ENCODE data around the gene HMCN2. TPM values are rescaled to one million over a fixed set of nuclear protein-coding genes. Genes with fewer than 3 reads are reported as not detected.

Gene HMCN2
- total RNA-seq, 4 donors from 2014 or later = 9.1 to 38.6 (median 12.5) TPM

GRCh38 chr9:130462685-130463540 lies 197.4 kb downstream of the HMCN2 start:
- Histone ChIP-seq H3K27ac (replicated peaks in 1 of 4) (no peak overlapping the region), H3K27me3 (no peaks in the 10 kb centered on the region), H3K4me3 (no peak overlapping the region), H3K9me3 (no peaks in the 10 kb centered on the region), H3K4me1 (peaks cover 4 to 15% (median 7%) of the 10 kb centered on the region in 4 donors), H3K36me3 (peaks cover 8 to 78% (median 67%) of the 10 kb centered on the region in 4 donors)
- intact Hi-C loops (cut with DNase I) = loop anchor here (10.0 kb wide), 1 partner anchor 112 kb away; the partner anchor contains the start of gene FUBP3
- 82% methylated on average over 20 of the region's 27 CpGs for WGBS
- no peak for DNase-seq (ENCODE audit: extremely low spot score)
- TF ChIP-seq POLR2AphosphoS5 (IDR thresholded peaks at IDR 0.05) (no peak), CTCF (IDR thresholded peaks at IDR 0.05) (no peak), EP300 (IDR thresholded peaks at IDR 0.05) (no peak), POLR2A (IDR thresholded peaks at IDR 0.05; ENCODE audit: low read depth) (no peak)

- H3K4me3 ChIP-seq = no peak overlapping the region
- WGBS = 90% methylated on average over 18 of the region's 22 CpGs
- H3K27ac ChIP-seq (replicated peaks in 1 of 4) = no peak overlapping the region
- intact Hi-C loops (cut with DNase I) = loop anchor here (10.0 kb wide), 1 partner anchor 111 kb away; the partner anchor contains the start of gene FUBP3
- peaks cover 4 to 15% (median 7%) of the 10 kb centered on the region in 4 donors for H3K4me1 ChIP-seq
- H3K27me3 ChIP-seq = no peaks in the 10 kb centered on the region
- peaks cover 8 to 74% (median 69%) of the 10 kb centered on the region in 4 donors for H3K36me3 ChIP-seq
- no peak for DNase-seq (ENCODE audit: extremely low spot score)
- no peaks in the 10 kb centered on the region for H3K9me3 ChIP-seq
- TF ChIP-seq CTCF (IDR thresholded peaks at IDR 0.05) (no peak), POLR2A (IDR thresholded peaks at IDR 0.05; ENCODE audit: low read depth) (no peak), EP300 (IDR thresholded peaks at IDR 0.05) (no peak), POLR2AphosphoS5 (IDR thresholded peaks at IDR 0.05) (no peak)
Measured at GRCh38 chr9:130463763-130464745, 198.5 kb downstream of the HMCN2 start.

- 86% methylated on average over 9 of the region's 16 CpGs for WGBS
- no peak for DNase-seq (ENCODE audit: extremely low spot score)
- peaks cover 3 to 10% (median 5%) of the 10 kb centered on the region in 4 donors for H3K4me1 ChIP-seq
- H3K9me3 ChIP-seq = no peaks in the 10 kb centered on the region
- H3K4me3 ChIP-seq = no peak overlapping the region
- TF ChIP-seq POLR2A (IDR thresholded peaks at IDR 0.05; ENCODE audit: low read depth) = no peak
- TF ChIP-seq CTCF (IDR thresholded peaks at IDR 0.05) = no peak
- no peak for TF ChIP-seq EP300 (IDR thresholded peaks at IDR 0.05)
- no peak for TF ChIP-seq POLR2AphosphoS5 (IDR thresholded peaks at IDR 0.05)
- H3K27me3 ChIP-seq = no peaks in the 10 kb centered on the region
- H3K27ac ChIP-seq (replicated peaks in 1 of 4) = no peak overlapping the region
- peaks cover 8 to 84% (median 66%) of the 10 kb centered on the region in 4 donors for H3K36me3 ChIP-seq
- intact Hi-C loops (cut with DNase I) = loop anchor here (10.0 kb wide), 1 partner anchor 109 kb away; the partner anchor contains the start of gene FUBP3
Measured at GRCh38 chr9:130465383-130466096, 200.0 kb downstream of the HMCN2 start.

- 100% methylated on average over 1 of the region's 20 CpGs for WGBS
Measured at GRCh38 chr9:130466537-130467217, 201.1 kb downstream of the HMCN2 start.

More at GRCh38 chr9:130466537-130467217, 201.1 kb downstream of the HMCN2 start:
- Histone ChIP-seq H3K4me1 (no peaks in the 10 kb centered on the region), H3K36me3 (peaks cover 8 to 96% (median 76%) of the 10 kb centered on the region in 4 donors), H3K9me3 (no peaks in the 10 kb centered on the region), H3K4me3 (no peak overlapping the region), H3K27me3 (no peaks in the 10 kb centered on the region), H3K27ac (replicated peaks in 1 of 4) (no peak overlapping the region)
- no peak for TF ChIP-seq CTCF (IDR thresholded peaks at IDR 0.05)
- TF ChIP-seq EP300 (IDR thresholded peaks at IDR 0.05) = no peak
- no peak for TF ChIP-seq POLR2A (IDR thresholded peaks at IDR 0.05; ENCODE audit: low read depth)
- no peak for TF ChIP-seq POLR2AphosphoS5 (IDR thresholded peaks at IDR 0.05)
- intact Hi-C loops (cut with DNase I) = loop anchor here (10.0 kb wide), 1 partner anchor 108 kb away; the partner anchor contains the start of gene FUBP3
- DNase-seq (ENCODE audit: extremely low spot score) = no peak

All from esophagus muscularis mucosa (tissue), 4 donors.